ENCODE results near the gene SUFU.
A peak's percentile ranks its signal among the peaks of the same experiment; 100 is the strongest.

SUFU gene

GRCh38 chr10:102583435-102584417, 80.0 kb downstream of the SUFU start:
- peak; percentile 88 for TF ChIP-seq CTCF (IDR thresholded peaks at IDR 0.05; ENCODE audit: low read depth, low read length)

GRCh38 chr10:102585026-102585425, 81.3 kb downstream of the SUFU start:
- no peak for TF ChIP-seq CTCF (IDR thresholded peaks at IDR 0.05; ENCODE audit: low read depth, low read length)
- no peaks in the 10 kb centered on the region for H3K36me3 ChIP-seq
- no peaks in the 10 kb centered on the region for H3K9me3 ChIP-seq
- DNase-seq, result no peak
- no peaks in the 10 kb centered on the region for H3K27me3 ChIP-seq
- no peak overlapping the region for H3K4me3 ChIP-seq (ENCODE audit: low read depth, low read length)
- H3K4me1 ChIP-seq, result peaks cover 3% of the 10 kb centered on the region; the same call in 1 of the 2 replicates

More at GRCh38 chr10:102583435-102584417, 80.0 kb downstream of the SUFU start:
- peak; percentile 88 for DNase-seq
- H3K4me3 ChIP-seq (ENCODE audit: low read depth, low read length), result no peak overlapping the region
- H3K36me3 ChIP-seq, result no peaks in the 10 kb centered on the region
- H3K4me1 ChIP-seq, result peaks cover 3% of the 10 kb centered on the region; the same call in 1 of the 2 replicates
- H3K9me3 ChIP-seq, result no peaks in the 10 kb centered on the region
- no peaks in the 10 kb centered on the region for H3K27me3 ChIP-seq

GRCh38 chr10:102586858-102587257, 83.1 kb downstream of the SUFU start:
- H3K27me3 ChIP-seq, result no peaks in the 10 kb centered on the region
- no peaks in the 10 kb centered on the region for H3K9me3 ChIP-seq
- peaks cover 3% of the 10 kb centered on the region; the same call in 1 of the 2 replicates for H3K4me1 ChIP-seq
- no peak overlapping the region for H3K4me3 ChIP-seq (ENCODE audit: low read depth, low read length)
- DNase-seq, result no peak
- no peaks in the 10 kb centered on the region for H3K36me3 ChIP-seq
- TF ChIP-seq CTCF (IDR thresholded peaks at IDR 0.05; ENCODE audit: low read depth, low read length), result no peak

- H3K27me3 ChIP-seq, result no peaks in the 10 kb centered on the region
- H3K4me3 ChIP-seq (ENCODE audit: low read depth, low read length), result no peak overlapping the region
- no peaks in the 10 kb centered on the region for H3K36me3 ChIP-seq
- no peak for DNase-seq
- no peaks in the 10 kb centered on the region for H3K9me3 ChIP-seq
- no peaks in the 10 kb centered on the region for H3K4me1 ChIP-seq
- no peak for TF ChIP-seq CTCF (IDR thresholded peaks at IDR 0.05; ENCODE audit: low read depth, low read length)
Measured at GRCh38 chr10:102588875-102589274, 85.1 kb downstream of the SUFU start.

- Histone ChIP-seq H3K27me3 (no peaks in the 10 kb centered on the region), H3K36me3 (peaks cover 4% of the 10 kb centered on the region; the same call in 1 of the 2 replicates), H3K4me3 (ENCODE audit: low read depth, low read length) (no peak overlapping the region), H3K4me1 (no peaks in the 10 kb centered on the region; the same call in 1 of the 2 replicates), H3K9me3 (no peaks in the 10 kb centered on the region)
- TF ChIP-seq CTCF (IDR thresholded peaks at IDR 0.05; ENCODE audit: low read depth, low read length), result no peak
- DNase-seq, result no peak
Measured at GRCh38 chr10:102593074-102593803, 89.5 kb downstream of the SUFU start.

All from BE2C (cell line).